Epithelial cell of esophagus (primary cell): Measurements from ENCODE around the gene FBXL15.

Experiments used
- DNase-seq: peaks from one replicate; pipeline ENCODE4 v3.0.0; 2010; ENCODE audit warnings: low read depth
- H3K4me3 ChIP-seq: 2 replicates; pipeline ENCODE4 v1.5.1; 2011; ENCODE audit warnings: mild to moderate bottlenecking, low read length, control low read depth
- CTCF ChIP-seq: IDR thresholded peaks from 2 replicates; pipeline ENCODE4 v1.5.1; 2011; ENCODE audit warnings: low read depth, mild to moderate bottlenecking, low read length, control low read depth, inconsistent platforms; ENCODE audit not compliant: insufficient read depth; ENCODE audit errors: missing control alignments

FBXL15 gene

GRCh38 chr10:102424145-102424544, 3.5 kb downstream of the FBXL15 start:
- DNase-seq, result no peak
- no peak overlapping the region for H3K4me3 ChIP-seq
- no peak for TF ChIP-seq CTCF

- DNase-seq, result no peak
- no peak for TF ChIP-seq CTCF
- H3K4me3 ChIP-seq, result no peak overlapping the region
These were observed 4.3 kb downstream of the FBXL15 start for GRCh38 chr10:102424916-102425315.

GRCh38 chr10:102425444-102425843, 4.8 kb downstream of the FBXL15 start:
- H3K4me3 ChIP-seq, result no peak overlapping the region
- no peak for DNase-seq
- no peak for TF ChIP-seq CTCF

- DNase-seq, result no peak
- no peak for TF ChIP-seq CTCF
- H3K4me3 ChIP-seq, result no peak overlapping the region
These were observed 6.2 kb downstream of the FBXL15 start for GRCh38 chr10:102426803-102427287.

- TF ChIP-seq CTCF, result no peak
These were observed 8.8 kb downstream of the FBXL15 start for GRCh38 chr10:102429468-102429867.

GRCh38 chr10:102431452-102432124, 11.0 kb downstream of the FBXL15 start:
- DNase-seq, result no peak
- peak overlapping the region; percentile 95 for H3K4me3 ChIP-seq
- TF ChIP-seq CTCF, result no peak

More at GRCh38 chr10:102429468-102429867, 8.8 kb downstream of the FBXL15 start:
- DNase-seq, result no peak
- no peak overlapping the region for H3K4me3 ChIP-seq
